Measurements from ENCODE around the gene PSKH1. TPM values are rescaled to one million over a fixed set of nuclear protein-coding genes. Genes with fewer than 3 reads are reported as not detected.
"Not testable (repeated sequence)": the region's sequence is repeated elsewhere in the genome, so short reads cannot be mapped to it uniquely, and the experiment has no call there.

Gene PSKH1
- polyA plus RNA-seq, 12 donors, result 15.6 to 32.5 (median 21.0) TPM; not detected in 1

DNA sequence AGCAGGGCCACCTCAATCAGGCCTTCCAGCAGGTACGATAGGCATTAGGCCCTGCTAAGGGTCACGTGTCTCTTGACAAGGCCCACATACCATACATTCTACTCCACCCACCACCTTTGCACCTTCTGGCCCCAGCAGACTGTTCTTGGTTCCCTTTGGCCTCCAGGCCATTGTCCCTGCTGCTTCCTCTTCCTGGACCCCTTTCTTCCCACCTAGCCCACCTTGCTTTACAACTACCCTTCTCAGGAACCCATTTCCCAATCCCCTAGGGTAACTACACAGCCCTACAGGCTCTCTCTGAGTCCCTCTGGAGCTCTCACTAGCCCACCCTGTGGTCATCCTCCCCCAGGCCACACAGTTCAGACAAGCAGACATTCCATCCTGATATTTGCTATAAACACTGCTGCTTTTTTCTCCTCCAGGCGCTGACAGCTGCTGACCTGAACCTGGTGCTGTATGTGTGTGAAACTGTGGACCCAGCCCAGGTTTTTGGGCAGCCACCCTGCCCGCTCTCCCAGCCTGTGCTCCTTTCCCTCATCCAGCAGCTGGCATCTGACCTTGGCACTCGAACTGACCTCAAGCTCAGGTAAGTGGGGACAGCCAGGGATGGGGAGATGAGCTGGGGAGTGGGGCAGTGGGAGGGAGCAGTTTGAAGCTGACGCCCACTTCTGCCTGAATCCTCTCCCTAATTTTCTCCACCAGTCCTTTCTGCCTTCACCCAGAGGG lies 9.7 kb upstream of the PSKH1 start:
- no peak for DNase-seq

DNA sequence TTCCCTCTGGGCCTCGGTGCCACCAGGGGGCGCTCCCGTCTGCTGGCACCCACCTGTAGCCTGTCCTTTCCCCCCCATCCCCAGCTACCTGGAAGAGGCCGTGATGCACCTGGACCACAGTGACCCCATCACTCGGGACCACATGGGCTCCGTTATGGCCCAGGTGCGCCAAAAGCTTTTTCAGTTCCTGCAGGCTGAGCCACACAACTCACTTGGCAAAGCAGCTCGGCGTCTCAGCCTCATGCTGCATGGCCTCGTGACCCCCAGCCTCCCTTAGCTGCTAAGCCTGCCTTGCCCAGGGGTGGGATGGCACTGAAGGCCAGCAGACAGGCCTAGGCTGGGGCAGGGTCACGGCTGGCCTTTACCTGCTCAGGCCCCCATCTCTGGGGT lies 9.2 kb upstream of the PSKH1 start:
- no peak for DNase-seq

DNA sequence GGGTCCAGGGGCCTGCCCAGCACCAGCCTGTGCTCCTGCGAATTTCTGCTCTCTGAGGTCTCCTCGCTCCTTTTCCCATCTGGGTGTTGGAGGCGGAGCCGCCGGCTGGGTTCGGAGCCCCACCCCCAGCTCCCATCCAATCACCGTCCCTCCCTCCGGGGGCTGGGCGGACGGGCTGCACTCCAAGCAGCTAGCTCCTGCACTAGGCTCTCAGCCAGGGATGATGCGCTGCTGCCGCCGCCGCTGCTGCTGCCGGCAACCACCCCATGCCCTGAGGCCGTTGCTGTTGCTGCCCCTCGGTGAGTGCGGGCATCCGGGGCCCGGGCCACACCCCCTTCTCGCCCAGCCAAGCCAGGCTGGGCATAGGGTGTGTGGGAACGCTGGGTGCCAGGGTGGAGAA lies 8.4 kb upstream of the PSKH1 start, which contains the start of gene NRN1L:
Gene NRN1L (plus strand): TSS at position 202 of the 400 bp plus-strand sequence. CDS start 19 bp downstream, at position 221.
- DNase-seq, result peak; percentile 90

DNA sequence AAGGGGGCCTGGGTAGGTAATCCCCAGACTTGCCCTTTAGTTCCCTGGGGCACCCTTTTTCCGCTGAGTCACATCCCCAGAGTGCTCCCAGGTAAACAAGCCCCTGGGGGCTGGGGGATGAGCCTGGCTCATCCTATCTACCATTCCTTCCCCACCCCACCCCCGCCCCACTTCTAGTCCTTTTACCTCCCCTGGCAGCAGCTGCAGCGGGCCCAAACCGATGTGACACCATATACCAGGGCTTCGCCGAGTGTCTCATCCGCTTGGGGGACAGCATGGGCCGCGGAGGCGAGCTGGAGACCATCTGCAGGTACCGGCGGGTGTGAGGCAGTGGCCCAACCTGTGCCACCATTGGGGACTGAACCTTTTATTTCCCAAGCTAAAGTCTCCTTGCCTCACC lies 7.5 kb upstream of the PSKH1 start:
- no peak for DNase-seq

GRCh38 chr16:67885976-67886375 lies 7.1 kb upstream of the PSKH1 start:
- DNase-seq, result no peak

GRCh38 chr16:67886387-67886786 lies 6.7 kb upstream of the PSKH1 start:
- DNase-seq, result no peak

GRCh38 chr16:67888331-67888730 lies 4.7 kb upstream of the PSKH1 start:
- no peak for DNase-seq

DNA sequence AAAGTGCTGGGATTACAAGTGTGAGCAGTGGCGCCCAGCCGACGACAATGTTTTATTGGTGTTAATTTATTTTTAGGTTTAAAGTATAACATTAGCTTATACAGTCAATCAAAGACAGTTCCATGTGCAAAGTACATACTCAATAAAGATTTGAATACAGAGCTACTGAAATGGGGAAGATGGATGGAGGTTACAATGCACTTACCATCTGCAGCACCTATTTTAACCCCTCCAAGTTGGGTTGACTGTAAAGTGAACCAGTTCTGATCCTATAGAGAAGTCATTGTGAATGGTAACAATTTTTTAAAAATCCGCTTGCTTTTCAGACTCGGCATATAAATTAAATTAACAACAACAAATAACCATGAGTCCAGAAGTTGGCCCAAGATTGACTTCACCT lies 679 bp upstream of the PSKH1 start:
- DNase-seq, result no peak

GRCh38 chr16:67893743-67894399 lies 817 bp downstream of the PSKH1 start:
- no peak for DNase-seq

DNA sequence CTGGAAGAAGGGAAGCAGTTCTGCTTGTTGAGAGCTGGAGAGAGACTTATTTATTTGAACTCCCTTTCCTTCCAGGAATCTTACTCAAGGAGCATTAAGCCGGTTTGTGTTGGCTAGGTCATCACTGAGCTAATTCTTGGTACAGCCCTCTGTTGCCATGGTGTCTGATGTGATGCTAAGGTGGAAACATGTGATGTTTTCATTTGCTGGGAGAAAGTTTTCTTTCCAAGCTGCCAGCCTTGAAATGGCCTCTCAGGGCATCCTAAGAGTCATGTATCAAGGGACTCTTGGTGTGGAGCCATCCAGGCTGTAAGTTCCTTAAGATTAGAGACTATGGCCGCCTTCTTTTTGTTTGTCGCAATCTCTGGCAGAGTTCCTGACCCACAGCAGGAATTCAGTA lies 4.2 kb downstream of the PSKH1 start:
- DNase-seq, result no peak

- DNase-seq, result no peak
These were observed 8.7 kb downstream of the PSKH1 start for GRCh38 chr16:67901734-67902133.

DNA sequence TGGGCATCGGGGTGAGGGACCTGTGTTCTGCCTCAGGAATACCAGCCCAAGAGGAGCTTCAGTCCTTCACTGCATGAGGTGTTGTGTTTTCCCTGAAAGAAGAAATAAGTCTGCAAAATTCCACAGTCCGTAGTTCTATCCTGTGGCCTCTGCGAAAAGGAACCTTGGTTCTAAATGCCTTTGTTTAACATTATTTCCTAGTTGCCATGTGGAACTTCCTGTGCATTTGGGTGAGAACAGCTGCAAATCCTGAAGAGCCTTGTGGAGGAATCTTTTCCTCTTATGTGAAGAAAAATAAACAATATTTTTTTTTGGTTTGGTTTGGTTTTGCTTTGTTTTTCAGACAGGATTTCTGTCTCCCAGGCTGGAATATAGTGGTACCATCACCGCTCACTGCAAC lies 9.8 kb downstream of the PSKH1 start:
- no peak for DNase-seq

DNA sequence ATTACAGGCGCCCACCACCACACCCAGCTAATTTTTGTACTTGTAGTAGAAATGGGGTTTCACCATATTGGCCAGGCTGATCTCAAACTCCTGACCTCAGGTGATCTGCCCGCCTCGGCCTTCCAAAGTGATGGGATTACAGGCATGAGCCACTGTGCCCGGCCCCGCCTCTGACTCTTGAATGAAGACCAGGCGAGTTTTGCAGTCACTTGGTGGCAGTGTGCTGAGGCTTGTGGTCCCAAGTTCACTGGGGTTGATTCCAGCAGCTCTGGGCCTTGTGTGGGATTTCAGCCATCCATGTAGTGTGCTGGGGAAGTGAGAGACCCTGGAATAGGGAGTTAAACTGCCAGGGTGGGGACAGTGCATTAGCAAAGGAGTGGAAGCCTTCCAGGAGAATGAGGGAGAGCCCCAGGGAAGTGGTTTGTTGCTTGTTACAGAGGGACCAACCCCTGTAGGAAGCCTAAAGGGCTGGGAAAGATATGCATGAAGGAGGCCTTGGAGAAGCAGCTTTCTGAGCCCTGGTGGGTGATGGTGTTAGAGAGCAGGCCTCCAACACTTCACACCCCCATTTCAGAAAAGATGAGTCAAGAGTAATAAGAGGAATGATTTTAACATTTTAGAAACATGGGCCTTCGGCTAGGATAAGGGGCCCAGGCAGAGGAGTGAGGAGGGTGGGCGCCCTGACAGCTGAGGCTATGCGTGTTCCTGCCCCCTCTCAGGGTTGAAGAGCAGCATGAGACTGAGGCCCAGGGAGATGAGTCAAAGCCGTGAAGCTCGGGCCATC lies 14.5 kb downstream of the PSKH1 start:
- DNase-seq, result no peak

DNA sequence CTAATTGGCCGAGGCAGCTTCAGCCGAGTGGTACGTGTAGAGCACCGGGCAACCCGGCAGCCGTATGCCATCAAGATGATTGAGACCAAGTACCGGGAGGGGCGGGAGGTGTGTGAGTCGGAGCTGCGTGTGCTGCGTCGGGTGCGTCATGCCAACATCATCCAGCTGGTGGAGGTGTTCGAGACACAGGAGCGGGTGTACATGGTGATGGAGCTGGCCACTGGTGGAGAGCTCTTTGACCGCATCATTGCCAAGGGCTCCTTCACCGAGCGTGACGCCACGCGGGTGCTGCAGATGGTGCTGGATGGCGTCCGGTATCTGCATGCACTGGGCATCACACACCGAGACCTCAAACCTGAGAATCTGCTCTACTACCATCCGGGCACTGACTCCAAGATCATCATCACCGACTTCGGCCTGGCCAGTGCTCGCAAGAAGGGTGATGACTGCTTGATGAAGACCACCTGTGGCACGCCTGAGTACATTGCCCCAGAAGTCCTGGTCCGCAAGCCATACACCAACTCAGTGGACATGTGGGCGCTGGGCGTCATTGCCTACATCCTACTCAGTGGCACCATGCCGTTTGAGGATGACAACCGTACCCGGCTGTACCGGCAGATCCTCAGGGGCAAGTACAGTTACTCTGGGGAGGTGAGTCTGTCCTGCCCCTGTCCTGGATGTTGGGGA lies 16.1 kb downstream of the PSKH1 start:
- no peak for DNase-seq

DNA sequence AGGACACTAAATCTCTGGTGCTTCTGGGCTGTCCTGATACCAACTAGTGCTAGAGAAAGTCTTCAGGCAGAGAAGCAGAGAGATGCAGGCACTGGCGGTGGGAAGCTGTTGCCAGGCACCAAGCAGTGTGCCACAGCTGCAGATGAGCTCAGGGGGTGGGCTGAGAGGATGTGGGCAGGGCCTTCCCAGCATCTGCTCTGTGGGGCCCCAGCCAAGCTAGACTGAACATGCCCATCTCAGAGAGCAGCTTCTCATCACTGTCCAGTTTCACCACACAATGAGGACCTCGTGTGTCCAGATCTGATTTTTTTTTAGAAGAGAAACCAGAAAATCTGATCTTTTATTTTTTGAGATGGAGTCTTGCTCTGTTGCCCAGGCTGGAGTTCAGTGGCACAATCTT lies 17.1 kb downstream of the PSKH1 start:
- peak; percentile 35 for DNase-seq

- DNase-seq, result no peak
These were observed 21.9 kb downstream of the PSKH1 start for GRCh38 chr16:67914758-67915495.

DNA sequence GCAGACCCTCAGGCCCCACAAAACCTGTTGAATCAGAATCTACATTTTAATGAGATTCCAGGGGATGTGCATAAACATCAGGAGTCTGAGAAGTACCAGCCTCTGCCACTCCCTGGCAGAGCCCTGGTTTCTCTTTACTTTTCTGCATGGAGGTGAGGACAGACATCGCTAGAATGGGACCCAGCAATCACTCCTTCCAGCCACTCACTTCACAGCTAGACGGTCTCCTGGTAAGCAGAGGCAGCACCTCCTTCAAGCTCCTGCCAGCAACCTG lies 22.4 kb downstream of the PSKH1 start:
- not testable (repeated sequence) for DNase-seq

GRCh38 chr16:67915831-67916723 lies 23.0 kb downstream of the PSKH1 start:
- no peak for DNase-seq

DNA sequence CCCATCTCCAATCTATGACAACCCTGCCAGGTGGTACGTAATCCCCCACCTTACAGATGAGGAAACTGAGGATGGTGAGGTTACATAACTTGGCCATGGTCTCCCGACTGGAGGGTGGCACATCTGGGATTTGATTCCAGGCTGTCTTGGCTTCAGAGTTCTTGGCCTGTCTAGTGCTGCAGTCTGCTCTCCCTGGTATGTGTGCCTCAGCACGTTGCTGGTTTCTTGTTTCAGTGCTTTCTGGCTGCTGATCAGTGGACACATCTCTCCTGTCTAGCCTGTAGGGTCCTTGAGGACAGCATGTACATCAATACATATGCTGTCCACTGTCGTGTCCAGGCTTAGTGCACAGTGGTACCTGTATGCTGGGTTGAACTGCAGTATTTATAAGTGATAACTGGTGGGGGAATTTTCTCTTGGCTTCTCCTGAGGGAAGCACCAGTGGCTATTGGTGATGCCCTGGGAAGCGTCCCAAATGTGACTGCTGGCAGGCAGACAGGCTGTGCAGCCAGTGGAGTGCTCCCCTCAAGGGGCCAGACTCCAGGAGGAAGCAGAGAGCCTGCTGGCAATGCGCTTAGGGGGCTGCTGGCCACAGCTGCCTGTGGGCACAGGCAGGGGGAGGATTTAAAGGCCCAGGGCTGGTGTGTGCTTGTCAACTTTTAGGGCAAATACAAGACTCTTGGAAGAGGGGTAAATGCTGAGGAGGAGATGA lies 24.2 kb downstream of the PSKH1 start:
- DNase-seq, result no peak

GRCh38 chr16:67917852-67918236 lies 24.8 kb downstream of the PSKH1 start:
- no peak for DNase-seq

All from muscle of arm (tissue), 12 donors.